CD14-positive monocyte (primary cell): ENCODE data around the gene POU6F2. TPM values are rescaled to one million over a fixed set of nuclear protein-coding genes. Genes with fewer than 3 reads are reported as not detected.

Experiments used
- DNase-seq, 3 donors: peaks; one replicate each; pipeline ENCODE4 v3.0.0-alpha.2; 2011 to 2022
- H2AFZ ChIP-seq: 2 replicates; pipeline ENCODE4 v1.6.0; 2012; ENCODE audit warnings: mild to moderate bottlenecking, low read depth, low read length, inconsistent platforms; ENCODE audit not compliant: insufficient read depth, poor library complexity, severe bottlenecking
- H3K27ac ChIP-seq, 2 donors: 1 replicate in 1 of 2; 2 replicates in 1 of 2; pipeline ENCODE4 v1.5.1; 2012 to 2013; ENCODE audit warnings: low read length in 2 of 2, control low read depth in 1 of 2, inconsistent platforms in 1 of 2, low read depth in 1 of 2, mild to moderate bottlenecking in 1 of 2
- H3K27me3 ChIP-seq, 2 donors: one replicate each; pipeline versions ENCODE4 v1.6.0 to v1.6.1; 2011 to 2013; ENCODE audit warnings: low read length in 2 of 2; ENCODE audit not compliant: control insufficient read depth in 2 of 2, insufficient read depth in 2 of 2
- H3K36me3 ChIP-seq, 2 donors: replicated peaks in 1 of 2; 1 replicate in 1 of 2; 2 replicates in 1 of 2; pipeline versions ENCODE4 v1.5.1 to v1.6.1; 2012 to 2013; ENCODE audit warnings: low read length in 2 of 2, control low read depth in 1 of 2, inconsistent platforms in 1 of 2, mild to moderate bottlenecking in 1 of 2; ENCODE audit not compliant: insufficient read depth in 2 of 2, control insufficient read depth in 1 of 2
- H3K4me1 ChIP-seq, 2 donors: 1 replicate in 1 of 2; 2 replicates in 1 of 2; pipeline versions ENCODE4 v1.5.1 to v1.6.1; 2012 to 2013; ENCODE audit warnings: low read length in 2 of 2, control low read depth in 1 of 2, inconsistent platforms in 1 of 2, mild to moderate bottlenecking in 1 of 2, moderate library complexity in 1 of 2; ENCODE audit not compliant: insufficient read depth in 2 of 2, control insufficient read depth in 1 of 2
- H3K4me2 ChIP-seq: replicated peaks from 2 replicates; pipeline ENCODE3; 2012; ENCODE audit warnings: low read length, moderate library complexity, mild to moderate bottlenecking; ENCODE audit not compliant: poor library complexity, severe bottlenecking; ENCODE audit errors: extremely low read depth
- H3K4me3 ChIP-seq, 3 experiments: fragments of 200-600 bp in 1 of 3; sonication (generic) in 1 of 3; replicated peaks in 1 of 3; 1 replicate in 2 of 3; 2 replicates in 1 of 3; pipeline ENCODE4 v1.5.1; 2011 to 2013; ENCODE audit warnings: low read length in 3 of 3, mild to moderate bottlenecking in 3 of 3, control low read depth in 2 of 3, low read depth in 2 of 3, inconsistent platforms in 1 of 3, moderate library complexity in 1 of 3
- H3K79me2 ChIP-seq: 2 replicates; pipeline ENCODE4 v1.6.0; 2012; ENCODE audit warnings: mild to moderate bottlenecking, control low read depth, inconsistent platforms, low read length, moderate library complexity; ENCODE audit not compliant: insufficient read depth
- H3K9ac ChIP-seq: 2 replicates; pipeline ENCODE4 v1.6.0; 2017; ENCODE audit warnings: low read length, mild to moderate bottlenecking; ENCODE audit not compliant: insufficient read depth, poor library complexity, severe bottlenecking
- H3K9me3 ChIP-seq, 2 donors: replicated peaks in 1 of 2; 1 replicate in 1 of 2; 2 replicates in 1 of 2; pipeline versions ENCODE4 v1.5.1 to v1.6.1; 2012 to 2013; ENCODE audit warnings: low read length in 2 of 2, control low read depth in 1 of 2; ENCODE audit not compliant: control insufficient read depth in 1 of 2, insufficient read depth in 1 of 2
- H4K20me1 ChIP-seq: 2 replicates; pipeline ENCODE4 v1.6.0; 2012; ENCODE audit warnings: mild to moderate bottlenecking, low read length, control low read depth, moderate library complexity; ENCODE audit not compliant: insufficient read depth
- H3K27ac Mint-ChIP-seq, 7 donors: one replicate each; pipeline ENCODE4 v1.8.0; 2020; ENCODE audit warnings: mild to moderate bottlenecking in 7 of 7, mixed read lengths in 7 of 7, moderate library complexity in 6 of 7, inconsistent platforms in 2 of 7
- H3K27me3 Mint-ChIP-seq, 3 donors: one replicate each; pipeline ENCODE4 v1.8.0; 2021 to 2022; ENCODE audit warnings: low read depth in 3 of 3, mild to moderate bottlenecking in 3 of 3, mixed read lengths in 3 of 3, moderate library complexity in 3 of 3, inconsistent platforms in 1 of 3
- H3K36me3 Mint-ChIP-seq, 2 donors: one replicate each; pipeline ENCODE4 v1.8.0; 2020; ENCODE audit warnings: mixed read lengths in 2 of 2, inconsistent platforms in 1 of 2, mild to moderate bottlenecking in 1 of 2
- H3K4me1 Mint-ChIP-seq: one replicate; pipeline ENCODE4 v1.8.0; 2020; ENCODE audit warnings: mild to moderate bottlenecking, mixed read lengths
- H3K4me3 Mint-ChIP-seq, 2 donors: one replicate each; pipeline ENCODE4 v1.8.0; 2020; ENCODE audit warnings: mild to moderate bottlenecking in 2 of 2, mixed read lengths in 2 of 2, moderate library complexity in 1 of 2
- H3K9me3 Mint-ChIP-seq, 7 donors: one replicate each; pipeline ENCODE4 v1.8.0; 2020 to 2022; ENCODE audit warnings: mixed read lengths in 7 of 7, mild to moderate bottlenecking in 6 of 7, moderate library complexity in 6 of 7, inconsistent platforms in 2 of 7
- WGBS: methylation state at CpG from one replicate; pipeline ENCODE4 v1.1.5; 2013; ENCODE audit warnings: missing lambda C conversion rate; ENCODE audit not compliant: insufficient coverage; 5-methylcytosine and 5-hydroxymethylcytosine counted together
- intact Hi-C, 2 donors: fragments of 100-400 bp; cut with micrococcal nuclease; formaldehyde crosslinking; loops; one replicate each; pipeline versions ENCODE4 v1.15.0 to v1.15.1; 2023
- polyA plus RNA-seq, 3 donors: library from polyadenylated mRNA; depleted of rRNA in 1 of 3; unstranded in 2 of 3; stranded (reverse) in 1 of 3; fragments of 300-500 nt in 2 of 3; fragments of >200 nt in 1 of 3; fragmentation: Illumina TruSeq in 2 of 3; gene quantifications; 1 replicate in 2 of 3; 2 replicates in 1 of 3; pipeline ENCODE4 v1.2.3, GENCODE V29; 2012 to 2021
- TF ChIP-seq, protein P1 (sequence below): fragments of 200-600 bp; IDR thresholded peaks from one replicate; pipeline ENCODE4 v1.8.0; 2022; ENCODE audit warnings: antibody characterized with exemption, mild to moderate bottlenecking

Gene POU6F2
- polyA plus RNA-seq, 3 donors, result not detected

DNA sequence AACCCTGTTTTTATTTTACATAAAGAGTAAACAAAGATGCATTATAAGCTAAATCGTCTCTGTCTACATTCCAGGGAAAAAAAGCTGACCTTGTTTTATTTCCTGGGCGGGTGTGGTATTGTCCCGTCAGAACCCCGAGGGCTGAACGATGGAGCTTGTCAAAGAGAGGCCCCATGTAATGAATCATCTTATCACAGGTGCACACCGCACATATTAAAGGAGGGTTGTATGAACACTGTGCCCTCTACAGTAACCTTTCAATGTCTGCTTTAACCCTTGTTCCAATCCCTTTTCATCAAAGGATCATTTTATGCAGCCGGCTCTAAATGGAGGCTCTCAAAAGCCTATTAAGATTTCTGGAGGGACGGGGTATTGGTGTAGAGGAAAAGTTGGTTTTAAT, 430.0 kb downstream of the POU6F2 start:
- no peaks in the 10 kb centered on the region for H3K4me1 ChIP-seq
- Mint-ChIP-seq H3K27ac (no peak overlapping the region), H3K9me3 (no peaks in the 10 kb centered on the region), H3K36me3 (no peaks in the 10 kb centered on the region), H3K27me3 (peaks cover under 1 to 4% (median 3%) of the 10 kb centered on the region in 3 donors), H3K4me3 (no peak overlapping the region), H3K4me1 (no peaks in the 10 kb centered on the region)
- H4K20me1 ChIP-seq, result no peaks in the 10 kb centered on the region
- WGBS, result 100% methylated on average over 4 of the region's 8 CpGs
- no peaks in the 10 kb centered on the region for H3K36me3 ChIP-seq
- no peak overlapping the region for H3K4me3 ChIP-seq
- no peaks in the 10 kb centered on the region for H3K79me2 ChIP-seq
- H3K27ac ChIP-seq, result no peak overlapping the region
- H2AFZ ChIP-seq, result no peak overlapping the region
- H3K9me3 ChIP-seq, result no peaks in the 10 kb centered on the region
- no peak overlapping the region for H3K9ac ChIP-seq
- intact Hi-C loops, result no loop called here
- no peak overlapping the region for H3K4me2 ChIP-seq
- TF ChIP-seq, protein P1, sequence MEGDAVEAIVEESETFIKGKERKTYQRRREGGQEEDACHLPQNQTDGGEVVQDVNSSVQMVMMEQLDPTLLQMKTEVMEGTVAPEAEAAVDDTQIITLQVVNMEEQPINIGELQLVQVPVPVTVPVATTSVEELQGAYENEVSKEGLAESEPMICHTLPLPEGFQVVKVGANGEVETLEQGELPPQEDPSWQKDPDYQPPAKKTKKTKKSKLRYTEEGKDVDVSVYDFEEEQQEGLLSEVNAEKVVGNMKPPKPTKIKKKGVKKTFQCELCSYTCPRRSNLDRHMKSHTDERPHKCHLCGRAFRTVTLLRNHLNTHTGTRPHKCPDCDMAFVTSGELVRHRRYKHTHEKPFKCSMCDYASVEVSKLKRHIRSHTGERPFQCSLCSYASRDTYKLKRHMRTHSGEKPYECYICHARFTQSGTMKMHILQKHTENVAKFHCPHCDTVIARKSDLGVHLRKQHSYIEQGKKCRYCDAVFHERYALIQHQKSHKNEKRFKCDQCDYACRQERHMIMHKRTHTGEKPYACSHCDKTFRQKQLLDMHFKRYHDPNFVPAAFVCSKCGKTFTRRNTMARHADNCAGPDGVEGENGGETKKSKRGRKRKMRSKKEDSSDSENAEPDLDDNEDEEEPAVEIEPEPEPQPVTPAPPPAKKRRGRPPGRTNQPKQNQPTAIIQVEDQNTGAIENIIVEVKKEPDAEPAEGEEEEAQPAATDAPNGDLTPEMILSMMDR, result no peak
- H3K27me3 ChIP-seq, result no peaks in the 10 kb centered on the region
- no peak for DNase-seq

DNA sequence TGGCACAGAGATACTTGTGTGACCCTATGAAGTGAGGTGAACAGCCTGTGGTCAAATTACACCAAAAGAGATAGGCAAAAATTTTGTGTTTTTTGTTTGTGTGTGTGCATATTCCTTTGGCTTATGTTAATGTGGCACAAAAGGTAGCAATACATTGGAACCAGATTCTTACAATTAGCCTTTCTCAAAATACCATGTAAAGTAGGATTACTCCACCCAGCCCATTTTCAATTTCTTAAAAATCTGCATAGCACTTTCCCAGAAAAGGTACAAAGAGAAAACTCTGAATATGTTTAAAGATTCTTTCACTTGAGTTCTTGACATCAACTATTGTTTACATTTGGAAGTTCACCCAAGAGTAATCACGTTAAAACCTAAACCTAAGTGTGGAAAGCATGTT, 431.2 kb downstream of the POU6F2 start:
- H3K36me3 Mint-ChIP-seq, result no peaks in the 10 kb centered on the region
- TF ChIP-seq, protein P1, result no peak

More for the DNA sequence above, 431.2 kb downstream of the POU6F2 start:
- Histone ChIP-seq H3K79me2 (no peaks in the 10 kb centered on the region), H3K4me2 (no peak overlapping the region), H3K9me3 (no peaks in the 10 kb centered on the region), H3K27ac (no peak overlapping the region), H3K36me3 (no peaks in the 10 kb centered on the region), H3K4me3 (no peak overlapping the region), H3K9ac (no peak overlapping the region), H3K27me3 (peaks cover 0 to 10% of the 10 kb centered on the region in 2 donors), H3K4me1 (peaks cover under 1 to 3% of the 10 kb centered on the region in 2 donors), H2AFZ (no peak overlapping the region), H4K20me1 (no peaks in the 10 kb centered on the region)
- H3K9me3 Mint-ChIP-seq, result no peaks in the 10 kb centered on the region
- no peak for DNase-seq
- no peak overlapping the region for H3K27ac Mint-ChIP-seq
- intact Hi-C loops, result no loop called here
- no peak overlapping the region for H3K4me3 Mint-ChIP-seq
- peaks cover 3% of the 10 kb centered on the region for H3K4me1 Mint-ChIP-seq
- H3K27me3 Mint-ChIP-seq, result peaks cover 4 to 6% (median 4%) of the 10 kb centered on the region in 3 donors
- WGBS, result no CpG with 5 or more reads among the region's 1 CpG
